Measurements from ENCODE around the gene WNT9A. TPM values are rescaled to one million over a fixed set of nuclear protein-coding genes. Genes with fewer than 3 reads are reported as not detected.

WNT9A gene
- polyA plus RNA-seq, 1 of the 3 experiments (the other 2 are of a cell fraction): 0.31 TPM

DNA sequence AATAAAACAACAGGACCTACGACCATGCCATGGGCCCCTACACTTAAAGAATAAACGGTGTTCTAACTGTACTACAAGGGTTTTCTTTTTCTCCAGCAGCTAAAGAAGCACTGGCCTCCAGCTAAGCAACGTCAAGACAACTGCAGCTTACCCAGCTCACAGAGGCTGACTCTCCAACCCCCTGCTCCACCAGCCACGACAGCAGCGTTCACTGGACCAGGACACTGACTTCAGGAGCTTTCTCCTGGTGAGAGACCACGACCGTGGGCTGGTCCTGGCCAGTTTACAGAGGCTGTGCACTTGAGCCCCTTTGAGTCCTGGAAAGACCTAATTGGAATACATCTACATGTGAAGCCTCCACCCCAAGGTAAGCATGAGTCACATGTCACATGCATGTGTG lies 39.4 kb downstream of the WNT9A start:
- no peak for DNase-seq
- Histone ChIP-seq H3K9me2 (no peaks in the 10 kb centered on the region), H3F3A (replicated peaks; ENCODE audit: insufficient read depth) (no peaks in the 10 kb centered on the region), H3K4me2 (no peak overlapping the region), H3K79me2 (ENCODE audit: insufficient read depth) (no peaks in the 10 kb centered on the region), H4K20me1 (ENCODE audit: insufficient read depth) (no peaks in the 10 kb centered on the region), H3K27me3 (ENCODE audit: insufficient read depth) (no peaks in the 10 kb centered on the region), H3K9ac (no peak overlapping the region), H3K27ac (ENCODE audit: low read depth in 2 of 2, low read length in 1 of 2) (no peak overlapping the region), H3K4me3 (ENCODE audit: low read depth in 2 of 2, low read length in 1 of 2) (no peak overlapping the region), H3K4me1 (ENCODE audit: control insufficient read depth in 1 of 2, insufficient read depth in 2 of 2, low read depth in 1 of 2, low read length in 1 of 2) (no peaks in the 10 kb centered on the region), H3K9me3 (no peaks in the 10 kb centered on the region), H2AFZ (ENCODE audit: low read depth) (no peak overlapping the region), H3K36me3 (replicated peaks in 1 of 2; ENCODE audit: control insufficient read depth in 1 of 2, insufficient read depth in 2 of 2, low read length in 1 of 2) (no peaks in the 10 kb centered on the region)
- WGBS (ENCODE audit: low lambda C conversion rate): 35% methylated on average over 7 of the region's 7 CpGs
- POLR2A ChIA-PET: no interaction called here
- CTCF ChIA-PET: interaction anchor here (0.7 kb wide), 1 partner anchor 146 kb away, joined by 3 read pairs; no protein-coding TSS in a partner anchor
- no peak for TF ChIP-seq GABPA (IDR thresholded peaks at IDR 0.05; ENCODE audit: low read depth)
- TF ChIP-seq, protein P1, sequence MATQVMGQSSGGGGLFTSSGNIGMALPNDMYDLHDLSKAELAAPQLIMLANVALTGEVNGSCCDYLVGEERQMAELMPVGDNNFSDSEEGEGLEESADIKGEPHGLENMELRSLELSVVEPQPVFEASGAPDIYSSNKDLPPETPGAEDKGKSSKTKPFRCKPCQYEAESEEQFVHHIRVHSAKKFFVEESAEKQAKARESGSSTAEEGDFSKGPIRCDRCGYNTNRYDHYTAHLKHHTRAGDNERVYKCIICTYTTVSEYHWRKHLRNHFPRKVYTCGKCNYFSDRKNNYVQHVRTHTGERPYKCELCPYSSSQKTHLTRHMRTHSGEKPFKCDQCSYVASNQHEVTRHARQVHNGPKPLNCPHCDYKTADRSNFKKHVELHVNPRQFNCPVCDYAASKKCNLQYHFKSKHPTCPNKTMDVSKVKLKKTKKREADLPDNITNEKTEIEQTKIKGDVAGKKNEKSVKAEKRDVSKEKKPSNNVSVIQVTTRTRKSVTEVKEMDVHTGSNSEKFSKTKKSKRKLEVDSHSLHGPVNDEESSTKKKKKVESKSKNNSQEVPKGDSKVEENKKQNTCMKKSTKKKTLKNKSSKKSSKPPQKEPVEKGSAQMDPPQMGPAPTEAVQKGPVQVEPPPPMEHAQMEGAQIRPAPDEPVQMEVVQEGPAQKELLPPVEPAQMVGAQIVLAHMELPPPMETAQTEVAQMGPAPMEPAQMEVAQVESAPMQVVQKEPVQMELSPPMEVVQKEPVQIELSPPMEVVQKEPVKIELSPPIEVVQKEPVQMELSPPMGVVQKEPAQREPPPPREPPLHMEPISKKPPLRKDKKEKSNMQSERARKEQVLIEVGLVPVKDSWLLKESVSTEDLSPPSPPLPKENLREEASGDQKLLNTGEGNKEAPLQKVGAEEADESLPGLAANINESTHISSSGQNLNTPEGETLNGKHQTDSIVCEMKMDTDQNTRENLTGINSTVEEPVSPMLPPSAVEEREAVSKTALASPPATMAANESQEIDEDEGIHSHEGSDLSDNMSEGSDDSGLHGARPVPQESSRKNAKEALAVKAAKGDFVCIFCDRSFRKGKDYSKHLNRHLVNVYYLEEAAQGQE (IDR thresholded peaks at IDR 0.05; ENCODE audit: low read depth, low read length): no peak
- TF ChIP-seq, protein P2, sequence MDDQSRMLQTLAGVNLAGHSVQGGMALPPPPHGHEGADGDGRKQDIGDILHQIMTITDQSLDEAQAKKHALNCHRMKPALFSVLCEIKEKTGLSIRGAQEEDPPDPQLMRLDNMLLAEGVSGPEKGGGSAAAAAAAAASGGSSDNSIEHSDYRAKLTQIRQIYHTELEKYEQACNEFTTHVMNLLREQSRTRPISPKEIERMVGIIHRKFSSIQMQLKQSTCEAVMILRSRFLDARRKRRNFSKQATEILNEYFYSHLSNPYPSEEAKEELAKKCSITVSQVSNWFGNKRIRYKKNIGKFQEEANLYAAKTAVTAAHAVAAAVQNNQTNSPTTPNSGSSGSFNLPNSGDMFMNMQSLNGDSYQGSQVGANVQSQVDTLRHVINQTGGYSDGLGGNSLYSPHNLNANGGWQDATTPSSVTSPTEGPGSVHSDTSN (IDR thresholded peaks at IDR 0.05): no peak
- no peak for TF ChIP-seq FOXM1 (IDR thresholded peaks at IDR 0.05; ENCODE audit: low read depth)
- no peak for TF ChIP-seq MXI1 (IDR thresholded peaks at IDR 0.05; ENCODE audit: low read depth, low read length)
- TF ChIP-seq FOSL2 (IDR thresholded peaks at IDR 0.05; ENCODE audit: borderline replicate concordance, low read depth): no peak
- no peak for TF ChIP-seq SIN3A (IDR thresholded peaks at IDR 0.05; ENCODE audit: borderline replicate concordance, low read depth, low read length)
- TF ChIP-seq POLR2AphosphoS5 (IDR thresholded peaks at IDR 0.05; ENCODE audit: low read depth, low read length): no peak
- no peak for TF ChIP-seq TCF12 (IDR thresholded peaks at IDR 0.05)
- no peak for TF ChIP-seq RFX5 (IDR thresholded peaks at IDR 0.05; ENCODE audit: low read length)
- TF ChIP-seq GATA2 (CRISPR knock-in tag; IDR thresholded peaks at IDR 0.05): no peak

DNA sequence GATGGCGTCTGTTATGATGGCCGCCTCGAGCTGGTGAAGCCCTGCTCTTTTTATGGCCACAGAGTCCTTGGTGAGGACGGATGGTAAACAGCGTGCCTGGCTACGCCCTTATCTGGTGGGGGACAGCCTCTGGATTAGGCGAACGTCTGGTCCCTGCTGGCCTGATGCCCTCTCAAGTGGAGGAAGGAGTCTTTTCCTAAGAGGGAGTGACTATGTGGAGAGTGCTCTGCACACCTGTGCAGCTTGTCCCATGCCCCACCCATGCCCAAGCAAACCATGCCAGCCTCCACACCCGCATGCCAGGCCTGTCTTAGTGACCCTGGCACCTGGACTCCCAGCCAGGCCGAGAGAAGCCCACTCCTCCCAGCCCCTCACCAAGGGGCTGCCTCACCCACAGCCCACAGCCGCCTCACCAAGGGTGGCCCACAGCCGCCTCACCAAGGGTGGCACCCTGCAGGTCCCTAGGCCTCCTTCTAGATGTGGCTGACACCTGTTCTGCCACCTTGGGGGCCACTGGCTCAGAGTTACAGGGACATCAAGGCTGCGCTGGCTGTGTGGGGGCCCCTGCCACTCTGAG lies 40.2 kb downstream of the WNT9A start:
- Histone ChIP-seq H3K9ac (no peak overlapping the region), H4K20me1 (ENCODE audit: insufficient read depth) (no peaks in the 10 kb centered on the region), H3K4me2 (no peak overlapping the region), H3K79me2 (ENCODE audit: insufficient read depth) (no peaks in the 10 kb centered on the region), H3K27me3 (ENCODE audit: insufficient read depth) (no peaks in the 10 kb centered on the region), H2AFZ (ENCODE audit: low read depth) (no peak overlapping the region), H3K27ac (ENCODE audit: low read depth in 2 of 2, low read length in 1 of 2) (no peak overlapping the region), H3K4me3 (ENCODE audit: low read depth in 2 of 2, low read length in 1 of 2) (no peak overlapping the region), H3K9me2 (no peaks in the 10 kb centered on the region), H3F3A (replicated peaks; ENCODE audit: insufficient read depth) (no peaks in the 10 kb centered on the region), H3K36me3 (replicated peaks in 1 of 2; ENCODE audit: control insufficient read depth in 1 of 2, insufficient read depth in 2 of 2, low read length in 1 of 2) (no peaks in the 10 kb centered on the region), H3K4me1 (ENCODE audit: control insufficient read depth in 1 of 2, insufficient read depth in 2 of 2, low read depth in 1 of 2, low read length in 1 of 2) (no peaks in the 10 kb centered on the region), H3K9me3 (no peaks in the 10 kb centered on the region)
- POLR2A ChIA-PET: no interaction called here
- DNase-seq: no peak
- CTCF ChIA-PET: no interaction called here
- 69% methylated on average over 7 of the region's 13 CpGs for WGBS (ENCODE audit: low lambda C conversion rate)
- no peak for TF ChIP-seq RXRA (IDR thresholded peaks at IDR 0.05; ENCODE audit: borderline replicate concordance, low read depth)
- TF ChIP-seq FOXJ3 (CRISPR knock-in tag; IDR thresholded peaks at IDR 0.05): no peak
- TF ChIP-seq YY1 (IDR thresholded peaks at IDR 0.05; ENCODE audit: low read depth): no peak
- TF ChIP-seq RFX5 (IDR thresholded peaks at IDR 0.05; ENCODE audit: low read length): no peak
- no peak for TF ChIP-seq RCOR1 (IDR thresholded peaks at IDR 0.05; ENCODE audit: low read length)
- TF ChIP-seq NRF1 (IDR thresholded peaks at IDR 0.05; ENCODE audit: low read depth, low read length): no peak
- TF ChIP-seq, protein P3, sequence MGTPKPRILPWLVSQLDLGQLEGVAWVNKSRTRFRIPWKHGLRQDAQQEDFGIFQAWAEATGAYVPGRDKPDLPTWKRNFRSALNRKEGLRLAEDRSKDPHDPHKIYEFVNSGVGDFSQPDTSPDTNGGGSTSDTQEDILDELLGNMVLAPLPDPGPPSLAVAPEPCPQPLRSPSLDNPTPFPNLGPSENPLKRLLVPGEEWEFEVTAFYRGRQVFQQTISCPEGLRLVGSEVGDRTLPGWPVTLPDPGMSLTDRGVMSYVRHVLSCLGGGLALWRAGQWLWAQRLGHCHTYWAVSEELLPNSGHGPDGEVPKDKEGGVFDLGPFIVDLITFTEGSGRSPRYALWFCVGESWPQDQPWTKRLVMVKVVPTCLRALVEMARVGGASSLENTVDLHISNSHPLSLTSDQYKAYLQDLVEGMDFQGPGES (IDR thresholded peaks at IDR 0.05; ENCODE audit: low read depth, low read length): no peak
- TF ChIP-seq, protein P4, sequence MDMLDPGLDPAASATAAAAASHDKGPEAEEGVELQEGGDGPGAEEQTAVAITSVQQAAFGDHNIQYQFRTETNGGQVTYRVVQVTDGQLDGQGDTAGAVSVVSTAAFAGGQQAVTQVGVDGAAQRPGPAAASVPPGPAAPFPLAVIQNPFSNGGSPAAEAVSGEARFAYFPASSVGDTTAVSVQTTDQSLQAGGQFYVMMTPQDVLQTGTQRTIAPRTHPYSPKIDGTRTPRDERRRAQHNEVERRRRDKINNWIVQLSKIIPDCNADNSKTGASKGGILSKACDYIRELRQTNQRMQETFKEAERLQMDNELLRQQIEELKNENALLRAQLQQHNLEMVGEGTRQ (IDR thresholded peaks at IDR 0.05; ENCODE audit: borderline replicate concordance, low read depth, low read length): no peak
- TF ChIP-seq, protein P5, sequence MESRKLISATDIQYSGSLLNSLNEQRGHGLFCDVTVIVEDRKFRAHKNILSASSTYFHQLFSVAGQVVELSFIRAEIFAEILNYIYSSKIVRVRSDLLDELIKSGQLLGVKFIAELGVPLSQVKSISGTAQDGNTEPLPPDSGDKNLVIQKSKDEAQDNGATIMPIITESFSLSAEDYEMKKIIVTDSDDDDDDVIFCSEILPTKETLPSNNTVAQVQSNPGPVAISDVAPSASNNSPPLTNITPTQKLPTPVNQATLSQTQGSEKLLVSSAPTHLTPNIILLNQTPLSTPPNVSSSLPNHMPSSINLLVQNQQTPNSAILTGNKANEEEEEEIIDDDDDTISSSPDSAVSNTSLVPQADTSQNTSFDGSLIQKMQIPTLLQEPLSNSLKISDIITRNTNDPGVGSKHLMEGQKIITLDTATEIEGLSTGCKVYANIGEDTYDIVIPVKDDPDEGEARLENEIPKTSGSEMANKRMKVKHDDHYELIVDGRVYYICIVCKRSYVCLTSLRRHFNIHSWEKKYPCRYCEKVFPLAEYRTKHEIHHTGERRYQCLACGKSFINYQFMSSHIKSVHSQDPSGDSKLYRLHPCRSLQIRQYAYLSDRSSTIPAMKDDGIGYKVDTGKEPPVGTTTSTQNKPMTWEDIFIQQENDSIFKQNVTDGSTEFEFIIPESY (IDR thresholded peaks at IDR 0.05; ENCODE audit: borderline replicate concordance, low read depth): no peak
- no peak for TF ChIP-seq TCF12 (IDR thresholded peaks at IDR 0.05)
- TF ChIP-seq CHD2 (IDR thresholded peaks at IDR 0.05; ENCODE audit: low read length, partially characterized antibody): no peak
- no peak for TF ChIP-seq ELF1 (IDR thresholded peaks at IDR 0.05)

Measured in SK-N-SH (cell line).